AG09319 (cell line): ENCODE data around the gene PLEKHG7.

Source experiments
- DNase-seq: peaks from one replicate; pipeline ENCODE4 v3.0.0-alpha.2; 2010; ENCODE audit warnings: low read depth; ENCODE audit errors: extremely low read depth
- TF ChIP-seq, protein P1 (sequence below): IDR thresholded peaks from 2 replicates; pipeline ENCODE4 v1.5.1; 2011; ENCODE audit warnings: low read depth, mild to moderate bottlenecking, inconsistent platforms, low read length, moderate library complexity

PLEKHG7 gene

GRCh38 chr12:92707926-92708325, 5.1 kb downstream of the PLEKHG7 start:
- TF ChIP-seq, protein P1, sequence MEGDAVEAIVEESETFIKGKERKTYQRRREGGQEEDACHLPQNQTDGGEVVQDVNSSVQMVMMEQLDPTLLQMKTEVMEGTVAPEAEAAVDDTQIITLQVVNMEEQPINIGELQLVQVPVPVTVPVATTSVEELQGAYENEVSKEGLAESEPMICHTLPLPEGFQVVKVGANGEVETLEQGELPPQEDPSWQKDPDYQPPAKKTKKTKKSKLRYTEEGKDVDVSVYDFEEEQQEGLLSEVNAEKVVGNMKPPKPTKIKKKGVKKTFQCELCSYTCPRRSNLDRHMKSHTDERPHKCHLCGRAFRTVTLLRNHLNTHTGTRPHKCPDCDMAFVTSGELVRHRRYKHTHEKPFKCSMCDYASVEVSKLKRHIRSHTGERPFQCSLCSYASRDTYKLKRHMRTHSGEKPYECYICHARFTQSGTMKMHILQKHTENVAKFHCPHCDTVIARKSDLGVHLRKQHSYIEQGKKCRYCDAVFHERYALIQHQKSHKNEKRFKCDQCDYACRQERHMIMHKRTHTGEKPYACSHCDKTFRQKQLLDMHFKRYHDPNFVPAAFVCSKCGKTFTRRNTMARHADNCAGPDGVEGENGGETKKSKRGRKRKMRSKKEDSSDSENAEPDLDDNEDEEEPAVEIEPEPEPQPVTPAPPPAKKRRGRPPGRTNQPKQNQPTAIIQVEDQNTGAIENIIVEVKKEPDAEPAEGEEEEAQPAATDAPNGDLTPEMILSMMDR: no peak
- no peak for DNase-seq

GRCh38 chr12:92715625-92716024, 12.8 kb downstream of the PLEKHG7 start:
- no peak for DNase-seq
- TF ChIP-seq, protein P1: no peak

GRCh38 chr12:92717202-92717601, 14.4 kb downstream of the PLEKHG7 start:
- peak; percentile 7 for DNase-seq
- TF ChIP-seq, protein P1: peak; percentile 43

DNA sequence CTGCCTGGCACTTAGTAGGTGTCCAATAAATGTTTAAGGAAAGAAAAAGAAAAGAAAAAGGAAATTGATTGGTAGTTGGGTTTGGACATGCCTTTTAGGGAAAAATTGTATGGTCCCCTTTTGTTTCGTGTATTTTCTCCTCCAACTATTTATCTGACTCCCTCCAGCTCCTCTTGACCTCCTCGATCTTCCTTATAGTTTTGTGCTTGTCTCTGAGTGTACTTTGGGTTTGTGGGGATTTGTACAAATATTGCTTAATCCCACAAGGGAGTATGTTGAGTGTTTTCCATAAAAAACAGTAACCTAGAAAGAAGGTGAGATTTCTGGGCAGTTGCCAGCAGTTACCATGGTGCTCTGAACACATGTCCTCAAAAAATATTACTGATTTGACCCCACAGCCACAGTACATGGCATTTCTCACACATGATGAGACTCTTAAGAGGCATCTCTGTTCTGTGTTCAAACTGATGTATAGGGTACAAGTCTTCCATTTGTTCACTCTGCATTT, 15.7 kb downstream of the PLEKHG7 start:
- DNase-seq: no peak
- TF ChIP-seq, protein P1: no peak

- TF ChIP-seq, protein P1: no peak
- no peak for DNase-seq
Observed at GRCh38 chr12:92719674-92720073, 16.9 kb downstream of the PLEKHG7 start.

- TF ChIP-seq, protein P1: no peak
- DNase-seq: no peak
Observed at GRCh38 chr12:92721130-92721529, 18.3 kb downstream of the PLEKHG7 start.

DNA sequence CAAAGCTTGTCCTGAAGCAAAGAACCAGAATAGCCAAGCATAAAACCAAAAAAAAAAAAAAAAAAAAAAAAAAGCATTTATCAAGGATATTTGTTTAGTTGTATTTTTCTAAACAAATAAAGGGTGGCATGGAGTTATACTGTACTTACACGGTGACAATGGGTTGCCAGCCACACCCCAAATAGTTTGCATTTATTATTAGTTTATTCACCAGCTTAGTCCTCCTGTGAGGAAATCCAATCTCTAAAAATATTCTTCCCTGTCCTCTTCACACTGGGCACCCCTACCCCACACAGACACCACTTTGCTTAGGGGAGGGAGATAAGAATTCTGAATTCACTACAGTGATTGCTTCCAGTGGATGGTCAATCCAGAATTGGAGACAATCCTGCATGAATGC, 18.9 kb downstream of the PLEKHG7 start:
- TF ChIP-seq, protein P1: no peak
- no peak for DNase-seq
